Liver (tissue), 3 donors: Measurements from ENCODE around the gene TTC23.

Experiments used
- EGR1 ChIP-seq, 2 donors: IDR thresholded peaks; 2 replicates each; pipeline ENCODE4 v1.6.1; 2016 to 2018; ENCODE audit warnings: antibody characterized with exemption in 2 of 2, low read depth in 2 of 2
- FOXA1 ChIP-seq: IDR thresholded peaks from 2 replicates; pipeline ENCODE4 v1.6.1; 2016; ENCODE audit warnings: antibody characterized with exemption
- GABPA ChIP-seq, 2 donors: IDR thresholded peaks in 1 of 2; conservative IDR thresholded peaks in 1 of 2; 2 replicates each; pipeline ENCODE4 v1.6.1; 2016; ENCODE audit warnings: antibody characterized with exemption in 2 of 2, mild to moderate bottlenecking in 1 of 2, moderate library complexity in 1 of 2
- RAD21 ChIP-seq, 2 donors: IDR thresholded peaks; 2 replicates each; pipeline ENCODE4 v1.6.1; 2016; ENCODE audit warnings: antibody characterized with exemption in 2 of 2, mild to moderate bottlenecking in 2 of 2
- SP1 ChIP-seq: IDR thresholded peaks from 2 replicates; pipeline ENCODE4 v1.6.1; 2018; ENCODE audit warnings: antibody characterized with exemption, mild to moderate bottlenecking
- TF ChIP-seq, protein P1 (sequence below): fragments of 150-350 bp; IDR thresholded peaks from 2 replicates; pipeline ENCODE4 v1.5.1; 2017; ENCODE audit warnings: improper control_type of control experiment, low read depth, low read length; ENCODE audit not compliant: missing input control
- TF ChIP-seq, protein P2 (sequence below): IDR thresholded peaks from 2 replicates; pipeline ENCODE4 v1.6.1; 2016; ENCODE audit warnings: antibody characterized with exemption
- TF ChIP-seq, protein P3 (sequence below): IDR thresholded peaks from 2 replicates; pipeline ENCODE4 v1.6.1; 2016; ENCODE audit warnings: antibody characterized with exemption
- TF ChIP-seq, protein P4 (sequence below): IDR thresholded peaks from 2 replicates; pipeline ENCODE4 v1.6.1; 2016; ENCODE audit warnings: antibody characterized with exemption, mild to moderate bottlenecking
- TF ChIP-seq, protein P5 (sequence below): IDR thresholded peaks from 2 replicates; pipeline ENCODE4 v1.6.1; 2016; ENCODE audit warnings: antibody characterized with exemption
- donor health status: healthy.
- donor health status: healthy.

DNA sequence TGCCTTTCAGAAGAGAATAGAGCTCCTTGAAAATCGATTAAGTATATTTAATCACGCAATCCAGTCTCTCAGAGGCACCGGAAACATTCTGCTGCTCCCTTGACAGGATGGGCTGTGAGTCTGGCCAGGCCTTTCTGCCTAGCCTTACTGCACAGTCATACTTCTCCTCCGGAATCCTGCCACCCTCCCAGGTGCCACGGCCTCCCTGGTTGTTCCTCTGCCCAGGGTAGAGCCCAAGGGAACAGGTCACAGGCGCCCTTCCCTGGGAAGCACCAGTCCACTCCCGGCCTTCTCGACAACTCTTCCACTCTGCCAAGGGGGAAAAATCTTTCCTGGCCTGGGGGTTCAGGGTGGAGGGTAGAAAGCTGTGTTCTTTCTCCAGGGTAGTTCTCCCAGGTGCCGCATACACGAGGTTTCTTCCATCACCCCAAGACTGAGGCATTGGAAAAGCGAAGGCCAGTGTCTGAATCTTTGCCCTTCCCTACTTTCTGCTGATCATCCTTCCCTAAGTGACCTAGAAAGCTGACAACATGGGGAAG, 161.9 kb downstream of the TTC23 start:
- TF ChIP-seq, protein P1, sequence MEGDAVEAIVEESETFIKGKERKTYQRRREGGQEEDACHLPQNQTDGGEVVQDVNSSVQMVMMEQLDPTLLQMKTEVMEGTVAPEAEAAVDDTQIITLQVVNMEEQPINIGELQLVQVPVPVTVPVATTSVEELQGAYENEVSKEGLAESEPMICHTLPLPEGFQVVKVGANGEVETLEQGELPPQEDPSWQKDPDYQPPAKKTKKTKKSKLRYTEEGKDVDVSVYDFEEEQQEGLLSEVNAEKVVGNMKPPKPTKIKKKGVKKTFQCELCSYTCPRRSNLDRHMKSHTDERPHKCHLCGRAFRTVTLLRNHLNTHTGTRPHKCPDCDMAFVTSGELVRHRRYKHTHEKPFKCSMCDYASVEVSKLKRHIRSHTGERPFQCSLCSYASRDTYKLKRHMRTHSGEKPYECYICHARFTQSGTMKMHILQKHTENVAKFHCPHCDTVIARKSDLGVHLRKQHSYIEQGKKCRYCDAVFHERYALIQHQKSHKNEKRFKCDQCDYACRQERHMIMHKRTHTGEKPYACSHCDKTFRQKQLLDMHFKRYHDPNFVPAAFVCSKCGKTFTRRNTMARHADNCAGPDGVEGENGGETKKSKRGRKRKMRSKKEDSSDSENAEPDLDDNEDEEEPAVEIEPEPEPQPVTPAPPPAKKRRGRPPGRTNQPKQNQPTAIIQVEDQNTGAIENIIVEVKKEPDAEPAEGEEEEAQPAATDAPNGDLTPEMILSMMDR, result no peak
- TF ChIP-seq, protein P2, sequence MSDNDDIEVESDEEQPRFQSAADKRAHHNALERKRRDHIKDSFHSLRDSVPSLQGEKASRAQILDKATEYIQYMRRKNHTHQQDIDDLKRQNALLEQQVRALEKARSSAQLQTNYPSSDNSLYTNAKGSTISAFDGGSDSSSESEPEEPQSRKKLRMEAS, result no peak
- no peak for TF ChIP-seq GABPA (IDR thresholded peaks at IDR 0.05 in 1 of 2, conservative IDR thresholded peaks at IDR 0.05 in 1 of 2)
- TF ChIP-seq RAD21 (IDR thresholded peaks at IDR 0.05), result no peak
- TF ChIP-seq, protein P3, sequence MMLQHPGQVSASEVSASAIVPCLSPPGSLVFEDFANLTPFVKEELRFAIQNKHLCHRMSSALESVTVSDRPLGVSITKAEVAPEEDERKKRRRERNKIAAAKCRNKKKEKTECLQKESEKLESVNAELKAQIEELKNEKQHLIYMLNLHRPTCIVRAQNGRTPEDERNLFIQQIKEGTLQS, result no peak
- TF ChIP-seq, protein P4, sequence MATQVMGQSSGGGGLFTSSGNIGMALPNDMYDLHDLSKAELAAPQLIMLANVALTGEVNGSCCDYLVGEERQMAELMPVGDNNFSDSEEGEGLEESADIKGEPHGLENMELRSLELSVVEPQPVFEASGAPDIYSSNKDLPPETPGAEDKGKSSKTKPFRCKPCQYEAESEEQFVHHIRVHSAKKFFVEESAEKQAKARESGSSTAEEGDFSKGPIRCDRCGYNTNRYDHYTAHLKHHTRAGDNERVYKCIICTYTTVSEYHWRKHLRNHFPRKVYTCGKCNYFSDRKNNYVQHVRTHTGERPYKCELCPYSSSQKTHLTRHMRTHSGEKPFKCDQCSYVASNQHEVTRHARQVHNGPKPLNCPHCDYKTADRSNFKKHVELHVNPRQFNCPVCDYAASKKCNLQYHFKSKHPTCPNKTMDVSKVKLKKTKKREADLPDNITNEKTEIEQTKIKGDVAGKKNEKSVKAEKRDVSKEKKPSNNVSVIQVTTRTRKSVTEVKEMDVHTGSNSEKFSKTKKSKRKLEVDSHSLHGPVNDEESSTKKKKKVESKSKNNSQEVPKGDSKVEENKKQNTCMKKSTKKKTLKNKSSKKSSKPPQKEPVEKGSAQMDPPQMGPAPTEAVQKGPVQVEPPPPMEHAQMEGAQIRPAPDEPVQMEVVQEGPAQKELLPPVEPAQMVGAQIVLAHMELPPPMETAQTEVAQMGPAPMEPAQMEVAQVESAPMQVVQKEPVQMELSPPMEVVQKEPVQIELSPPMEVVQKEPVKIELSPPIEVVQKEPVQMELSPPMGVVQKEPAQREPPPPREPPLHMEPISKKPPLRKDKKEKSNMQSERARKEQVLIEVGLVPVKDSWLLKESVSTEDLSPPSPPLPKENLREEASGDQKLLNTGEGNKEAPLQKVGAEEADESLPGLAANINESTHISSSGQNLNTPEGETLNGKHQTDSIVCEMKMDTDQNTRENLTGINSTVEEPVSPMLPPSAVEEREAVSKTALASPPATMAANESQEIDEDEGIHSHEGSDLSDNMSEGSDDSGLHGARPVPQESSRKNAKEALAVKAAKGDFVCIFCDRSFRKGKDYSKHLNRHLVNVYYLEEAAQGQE, result no peak
- no peak for TF ChIP-seq SP1
- no peak for TF ChIP-seq FOXA1
- no peak for TF ChIP-seq EGR1 (IDR thresholded peaks at IDR 0.05; ENCODE audit: low read depth in 2 of 2)
- TF ChIP-seq, protein P5, sequence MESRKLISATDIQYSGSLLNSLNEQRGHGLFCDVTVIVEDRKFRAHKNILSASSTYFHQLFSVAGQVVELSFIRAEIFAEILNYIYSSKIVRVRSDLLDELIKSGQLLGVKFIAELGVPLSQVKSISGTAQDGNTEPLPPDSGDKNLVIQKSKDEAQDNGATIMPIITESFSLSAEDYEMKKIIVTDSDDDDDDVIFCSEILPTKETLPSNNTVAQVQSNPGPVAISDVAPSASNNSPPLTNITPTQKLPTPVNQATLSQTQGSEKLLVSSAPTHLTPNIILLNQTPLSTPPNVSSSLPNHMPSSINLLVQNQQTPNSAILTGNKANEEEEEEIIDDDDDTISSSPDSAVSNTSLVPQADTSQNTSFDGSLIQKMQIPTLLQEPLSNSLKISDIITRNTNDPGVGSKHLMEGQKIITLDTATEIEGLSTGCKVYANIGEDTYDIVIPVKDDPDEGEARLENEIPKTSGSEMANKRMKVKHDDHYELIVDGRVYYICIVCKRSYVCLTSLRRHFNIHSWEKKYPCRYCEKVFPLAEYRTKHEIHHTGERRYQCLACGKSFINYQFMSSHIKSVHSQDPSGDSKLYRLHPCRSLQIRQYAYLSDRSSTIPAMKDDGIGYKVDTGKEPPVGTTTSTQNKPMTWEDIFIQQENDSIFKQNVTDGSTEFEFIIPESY, result no peak
